Heart right ventricle (tissue), 16 donors: Measurements from ENCODE around the gene NCKAP1. TPM values are rescaled to one million over a fixed set of nuclear protein-coding genes. Genes with fewer than 3 reads are reported as not detected.
"Not testable (repeated sequence)": the region's sequence is repeated elsewhere in the genome, so short reads cannot be mapped to it uniquely, and the experiment has no call there.

ENCODE experiments used
- ATAC-seq, 8 donors: fragments of 200-7000 bp; cut with Tn5 transposase; one replicate each; pipeline ENCODE4 v1.9.1; 2020; ENCODE audit warnings: mild to moderate bottlenecking in 8 of 8, moderate library complexity in 8 of 8, moderate number of reproducible peaks in 1 of 8
- DNase-seq, 2 donors: peaks; one replicate each; pipeline ENCODE4 v3.0.0-alpha.2; 2020
- H3K27ac ChIP-seq, 10 donors: fragments of 200-600 bp; sonication (generic) in 2 of 10; one replicate each; pipeline versions ENCODE4 v1.5.0 to v1.8.0; 2020 to 2022; ENCODE audit warnings: mild to moderate bottlenecking in 3 of 10
- H3K27me3 ChIP-seq, 7 donors: fragments of 200-600 bp; one replicate each; pipeline ENCODE4 v1.8.0; 2021 to 2022; ENCODE audit warnings: mild to moderate bottlenecking in 2 of 7
- H3K36me3 ChIP-seq, 9 donors: fragments of 200-600 bp; sonication (generic) in 1 of 9; one replicate each; pipeline versions ENCODE4 v1.5.0 to v1.8.0; 2020 to 2022; ENCODE audit warnings: mild to moderate bottlenecking in 2 of 9
- H3K4me1 ChIP-seq, 9 donors: fragments of 200-600 bp; sonication (generic) in 1 of 9; one replicate each; pipeline versions ENCODE4 v1.5.0 to v1.8.0; 2020 to 2022; ENCODE audit warnings: mild to moderate bottlenecking in 4 of 9
- H3K4me3 ChIP-seq, 10 donors: fragments of 200-600 bp; sonication (generic) in 2 of 10; one replicate each; pipeline versions ENCODE4 v1.5.0 to v1.8.0; 2020 to 2022; ENCODE audit warnings: mild to moderate bottlenecking in 7 of 10, moderate library complexity in 2 of 10
- H3K9me3 ChIP-seq, 11 donors: fragments of 200-600 bp in 10 of 11; sonication (generic) in 2 of 11; one replicate each; pipeline versions ENCODE4 v1.5.0 to v1.8.0; 2013 to 2022; ENCODE audit warnings: mild to moderate bottlenecking in 2 of 11, control low read depth in 1 of 11, moderate library complexity in 1 of 11
- WGBS, 2 donors: extraction: QIAGEN DNeasy Blood & Tissue Kit; methylation state at CpG; one replicate each; pipeline ENCODE4 v1.1.7; 2013; ENCODE audit warnings: inconsistent platforms in 1 of 2; 5-methylcytosine and 5-hydroxymethylcytosine counted together
- intact Hi-C, 10 donors: fragments of 100-400 bp; cut with DNase I; formaldehyde crosslinking; loops; one replicate each; pipeline versions ENCODE4 v1.11.1 to v1.14.2; 2022
- polyA plus RNA-seq, 2 donors: library from polyadenylated mRNA; stranded (reverse); fragments of 200-250 nt; gene quantifications; one replicate each; pipeline ENCODE4 v1.2.3, GENCODE V29; 2013
- total RNA-seq, 10 donors: library from RNA; stranded (reverse); fragmentation: NEBNext Ultra II Directional in 3 of 10; extraction: Animal tissue kit (Norgen Biotek cat#: 25700) in 3 of 10; gene quantifications; one replicate each; pipeline versions ENCODE4 v1.2.1 to v1.2.4, GENCODE V29; 2021 to 2023
- TF ChIP-seq, protein P1 (sequence below), 9 donors: fragments of 200-600 bp; sonication (generic) in 2 of 9; IDR thresholded peaks; one replicate each; pipeline versions ENCODE4 v1.5.0 to v1.8.0; 2021 to 2022; ENCODE audit warnings: antibody characterized with exemption in 9 of 9, mild to moderate bottlenecking in 5 of 9, moderate library complexity in 1 of 9
- donor health status: Arrhythmogenic right ventricular cardiomyopathy.
- donor health status: ischemic (EF 13 %, LVEDD 7.1; RV severe dilation, severe dysfunction).
- donor health status: healthy with polysubstance abuse.
- donor health status: DM: no; HTN: yes; CAD: no.
- donor health status: DM: no; HTN: no; CAD: no.
- donor health status: ischemic (EF 25% LVEDD 6.9; RV normal size, moderate dysfunction).
- donor health status: ischemic (EF 25% LVEDD 5.7; RV mildly dilated, moderate dysfunction).
- donor health status: healthy.
- donor health status: DM: yes; HTN: yes; CAD: no.
- donor health status: Ischemic cardiomyopathy.
- donor health status: ischemic (EF 35%, LVEDD 5.7; RV mildly dilated, moderate dysfunction).
- donor health status: nonischemic (EF 11% LVEDD 7.7; RV severe dilation, severe dysfunction).
- donor health status: DM: yes; HTN: yes; CAD: no.
- donor health status: PGD.
- donor health status: ischemic (EF 29% LVEDD 5.4; RV normal size, mild dysfunction).
- donor health status: nonischemic (EF 23%, LVEDD 6.1; RV moderate dilation, normal function).

Gene NCKAP1
- total and polyA plus RNA-seq, 12 donors: 35.3 to 153 (median 124) TPM

DNA sequence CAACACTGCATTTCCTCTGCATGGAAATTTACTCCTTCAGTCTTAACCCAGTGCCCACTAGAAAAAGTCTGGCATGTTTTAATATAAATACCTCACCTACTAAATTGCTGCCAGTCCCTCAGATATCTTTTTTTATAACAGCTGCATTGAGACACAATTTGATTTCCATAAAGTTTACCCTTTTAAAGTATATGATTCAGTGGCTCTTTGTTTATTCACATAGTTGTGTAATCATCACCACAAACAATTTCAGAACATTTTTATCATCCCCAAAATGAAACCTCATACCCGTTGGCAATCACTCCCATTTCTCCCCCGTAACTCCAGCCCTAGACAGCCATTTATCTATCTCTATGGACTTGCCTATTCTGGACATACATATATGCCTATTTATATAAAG lies 154.8 kb downstream of the NCKAP1 start:
- H3K9me3 ChIP-seq: peaks cover 0 to 26% (median 3%) of the 10 kb centered on the region in 11 donors
- no peak overlapping the region for H3K4me3 ChIP-seq
- WGBS, 2 donors: 75 to 76% methylated on average over 2 of the region's 2 CpGs
- H3K36me3 ChIP-seq: no peaks in the 10 kb centered on the region
- no peaks in the 10 kb centered on the region for H3K4me1 ChIP-seq
- TF ChIP-seq, protein P1, sequence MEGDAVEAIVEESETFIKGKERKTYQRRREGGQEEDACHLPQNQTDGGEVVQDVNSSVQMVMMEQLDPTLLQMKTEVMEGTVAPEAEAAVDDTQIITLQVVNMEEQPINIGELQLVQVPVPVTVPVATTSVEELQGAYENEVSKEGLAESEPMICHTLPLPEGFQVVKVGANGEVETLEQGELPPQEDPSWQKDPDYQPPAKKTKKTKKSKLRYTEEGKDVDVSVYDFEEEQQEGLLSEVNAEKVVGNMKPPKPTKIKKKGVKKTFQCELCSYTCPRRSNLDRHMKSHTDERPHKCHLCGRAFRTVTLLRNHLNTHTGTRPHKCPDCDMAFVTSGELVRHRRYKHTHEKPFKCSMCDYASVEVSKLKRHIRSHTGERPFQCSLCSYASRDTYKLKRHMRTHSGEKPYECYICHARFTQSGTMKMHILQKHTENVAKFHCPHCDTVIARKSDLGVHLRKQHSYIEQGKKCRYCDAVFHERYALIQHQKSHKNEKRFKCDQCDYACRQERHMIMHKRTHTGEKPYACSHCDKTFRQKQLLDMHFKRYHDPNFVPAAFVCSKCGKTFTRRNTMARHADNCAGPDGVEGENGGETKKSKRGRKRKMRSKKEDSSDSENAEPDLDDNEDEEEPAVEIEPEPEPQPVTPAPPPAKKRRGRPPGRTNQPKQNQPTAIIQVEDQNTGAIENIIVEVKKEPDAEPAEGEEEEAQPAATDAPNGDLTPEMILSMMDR (IDR thresholded peaks at IDR 0.05): no peak
- intact Hi-C loops: no loop called here
- ATAC-seq (no peak), DNase-seq (no peak)
- no peak overlapping the region for H3K27ac ChIP-seq
- H3K27me3 ChIP-seq: no peaks in the 10 kb centered on the region

DNA sequence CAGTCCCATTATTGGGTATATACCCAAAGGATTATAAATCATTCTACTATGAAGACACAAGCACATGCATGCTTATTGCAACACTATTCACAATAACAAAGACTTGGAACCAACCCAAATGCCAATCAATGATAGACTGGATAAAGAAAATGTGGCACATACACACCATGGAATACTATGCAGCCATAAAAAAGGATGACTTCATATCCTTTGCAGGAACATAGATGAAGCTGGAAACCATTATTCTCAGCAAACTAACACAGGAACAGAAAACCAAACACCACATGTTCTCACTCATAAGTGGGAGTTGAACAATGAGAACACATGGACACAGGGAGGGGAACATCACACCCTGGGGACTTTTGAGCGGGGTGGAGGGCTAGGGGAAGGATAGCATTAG lies 158.2 kb downstream of the NCKAP1 start:
- ATAC-seq, intact Hi-C loops, H3K36me3 ChIP-seq, H3K4me3 ChIP-seq, H3K27ac ChIP-seq, H3K27me3 ChIP-seq, DNase-seq, H3K4me1 ChIP-seq: not testable (repeated sequence)
- H3K9me3 ChIP-seq: peaks cover 0 to 45% (median 3%) of the 10 kb centered on the region in 11 donors
- 83 to 95% methylated on average over 1 of the region's 1 CpG for whole genome bisulfite sequencing, 2 donors

DNA sequence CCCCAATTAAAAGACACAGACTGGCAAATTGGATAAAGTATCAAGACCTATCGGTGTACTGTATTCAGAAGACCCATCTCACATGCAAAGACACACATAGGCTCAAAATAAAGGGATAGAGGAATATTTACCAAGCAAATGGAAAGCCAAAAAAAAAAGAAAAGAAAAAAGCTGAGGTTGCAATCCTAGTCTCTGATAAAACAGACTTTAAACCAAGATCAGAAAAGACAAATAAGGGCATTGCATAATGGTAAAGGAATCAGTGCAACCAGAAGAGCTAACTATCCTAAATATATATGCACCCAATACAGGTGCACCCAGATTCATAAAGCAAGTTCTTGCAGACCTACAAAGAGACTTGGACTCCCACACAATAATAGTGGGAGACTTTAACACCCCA lies 161.6 kb downstream of the NCKAP1 start:
- 88 to 90% methylated on average over 1 of the region's 1 CpG for WGBS, 2 donors
- H3K27ac ChIP-seq, DNase-seq, intact Hi-C loops, H3K4me1 ChIP-seq, H3K27me3 ChIP-seq, H3K36me3 ChIP-seq, H3K4me3 ChIP-seq, ATAC-seq: not testable (repeated sequence)
- H3K9me3 ChIP-seq: peaks cover 0 to 50% (median 3%) of the 10 kb centered on the region in 11 donors

DNA sequence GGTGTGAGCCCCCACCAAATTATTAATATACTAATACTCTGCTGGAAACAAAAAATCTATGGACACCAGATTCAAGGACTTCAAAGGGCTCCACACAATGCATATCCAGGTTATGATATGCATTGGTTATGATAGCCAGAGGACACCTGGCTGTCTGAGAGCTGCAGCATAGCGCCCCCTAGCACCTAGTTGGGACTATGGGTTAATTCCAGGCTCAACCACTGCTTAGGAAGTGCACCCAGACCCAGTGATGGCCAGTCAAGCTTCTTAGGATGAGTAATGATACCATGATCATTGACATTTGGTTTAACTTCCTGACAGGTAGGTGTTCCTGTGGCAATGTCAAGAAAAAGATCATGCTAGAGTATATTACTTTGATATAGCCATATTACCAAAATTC lies 168.0 kb downstream of the NCKAP1 start:
- H3K9me3 ChIP-seq: peaks cover 0 to 4% (median 0%) of the 10 kb centered on the region in 11 donors
- WGBS, 2 donors: 6 to 22% methylated on average over 1 of the region's 1 CpG
- TF ChIP-seq, protein P1 (IDR thresholded peaks at IDR 0.05): peak in 3 of 9 donors; percentile 6 to 18 (median 17)
- no peak overlapping the region for H3K4me3 ChIP-seq
- no peaks in the 10 kb centered on the region for H3K36me3 ChIP-seq
- H3K27me3 ChIP-seq: peaks cover 0 to 34% (median 6%) of the 10 kb centered on the region in 7 donors
- ATAC-seq (no peak), DNase-seq (no peak)
- no peak overlapping the region for H3K27ac ChIP-seq
- H3K4me1 ChIP-seq: peaks cover 0 to 27% (median 12%) of the 10 kb centered on the region in 9 donors
- intact Hi-C loops: no loop called here

- no peak for ATAC-seq
Measured at GRCh38 chr2:182868054-182868796, 170.0 kb downstream of the NCKAP1 start.

More at GRCh38 chr2:182868054-182868796, 170.0 kb downstream of the NCKAP1 start:
- Histone ChIP-seq H3K9me3 (no peaks in the 10 kb centered on the region), H3K27ac (peak overlapping the region in 1 of 10 donors; percentile 57), H3K27me3 (peaks cover 0 to 38% (median 6%) of the 10 kb centered on the region in 7 donors), H3K36me3 (no peaks in the 10 kb centered on the region), H3K4me3 (no peak overlapping the region), H3K4me1 (peaks cover 0 to 29% (median 12%) of the 10 kb centered on the region in 9 donors)
- intact Hi-C loops: loop anchor here in 1 of 10 donors (10.0 kb wide), 1 partner anchor 63 kb away; no protein-coding TSS in a partner anchor
- WGBS, 2 donors: 72 to 78% methylated on average over 6 of the region's 6 CpGs
- DNase-seq: no peak
- TF ChIP-seq, protein P1 (IDR thresholded peaks at IDR 0.05): no peak
